SU-DHL-6 (cell line): Measurements from ENCODE around the gene CBX1.

Experiments
- H2AFZ ChIP-seq: fragments of 200-600 bp; sonication (generic); 2 replicates; pipeline ENCODE4 v1.6.1; 2014; ENCODE audit warnings: low read depth, mild to moderate bottlenecking, moderate library complexity, mixed read lengths, antibody characterized with exemption, low read length; ENCODE audit not compliant: severe bottlenecking
- H3F3A ChIP-seq: fragments of 200-600 bp; shearing (Covaris generic); 2 replicates; pipeline ENCODE4 v1.6.0; 2016; ENCODE audit warnings: antibody characterized with exemption, mild to moderate bottlenecking; ENCODE audit not compliant: insufficient read depth
- H3K27ac ChIP-seq: fragments of 200-600 bp; sonication (generic); 2 replicates; pipeline ENCODE4 v1.5.1; 2016; ENCODE audit warnings: low read depth, mild to moderate bottlenecking, low read length, moderate library complexity, mixed read lengths
- H3K27me3 ChIP-seq: fragments of 200-600 bp; sonication (generic), shearing (Covaris generic); 2 replicates; pipeline ENCODE4 v1.6.0; 2014; ENCODE audit warnings: mild to moderate bottlenecking, low read length
- H3K36me3 ChIP-seq: fragments of 200-600 bp; sonication (generic); 2 replicates; pipeline ENCODE4 v1.6.1; 2014; ENCODE audit warnings: mild to moderate bottlenecking, low read length, mixed read lengths
- H3K4me2 ChIP-seq: fragments of 300-600, 200-600 bp; shearing (Covaris generic), sonication (generic); 2 replicates; pipeline ENCODE4 v1.6.0; 2014; ENCODE audit warnings: low read length, low read depth, mild to moderate bottlenecking; ENCODE audit not compliant: poor library complexity, severe bottlenecking
- H3K4me3 ChIP-seq: fragments of 200-600 bp; sonication (generic); 2 replicates; pipeline ENCODE4 v1.5.1; 2014; ENCODE audit warnings: antibody characterized with exemption, low read length, mild to moderate bottlenecking, mixed read lengths; ENCODE audit not compliant: insufficient read depth, poor library complexity, severe bottlenecking
- H3K79me2 ChIP-seq: fragments of 200-600 bp; sonication (generic); 2 replicates; pipeline ENCODE4 v1.6.1; 2014; ENCODE audit warnings: mild to moderate bottlenecking, low read length, moderate library complexity; ENCODE audit not compliant: insufficient read depth
- H3K9ac ChIP-seq: fragments of 200-600 bp; sonication (generic); 2 replicates; pipeline ENCODE4 v1.7.0; 2014; ENCODE audit warnings: mild to moderate bottlenecking, low read length
- H3K9me2 ChIP-seq: fragments of 200-600 bp; sonication (generic); replicated peaks from 2 replicates; pipeline ENCODE4 v1.6.1; 2014; ENCODE audit warnings: low read length; ENCODE audit not compliant: insufficient read depth
- H3K9me3 ChIP-seq: fragments of 200-600 bp; sonication (generic); 2 replicates; pipeline ENCODE4 v1.6.1; 2014; ENCODE audit warnings: low read length, mixed read lengths; ENCODE audit not compliant: insufficient read depth
- H4K20me1 ChIP-seq: fragments of 200-600 bp; sonication (generic); 2 replicates; pipeline ENCODE4 v1.6.1; 2014; ENCODE audit warnings: low read depth, mild to moderate bottlenecking, antibody characterized with exemption, low read length, moderate library complexity, mixed read lengths
- CTCF ChIP-seq: fragments of 200-600 bp; sonication (generic); IDR thresholded peaks from one replicate; pipeline ENCODE4 v1.5.1; 2017; ENCODE audit warnings: antibody characterized with exemption, mild to moderate bottlenecking, low read length, moderate library complexity; ENCODE audit not compliant: insufficient read depth, poor library complexity, severe bottlenecking
- EZH2phosphoT487 ChIP-seq: fragments of 200-600 bp; sonication (generic), shearing (Covaris generic); conservative IDR thresholded peaks from 2 replicates; pipeline ENCODE4 v1.6.1; 2018; ENCODE audit warnings: mild to moderate bottlenecking, antibody characterized with exemption, low read length, moderate library complexity, mixed read lengths

The CBX1 gene

GRCh38 chr17:48123776-48124388, 22.6 kb upstream of the CBX1 start:
- no peak overlapping the region for H3K4me3 ChIP-seq
- no peak overlapping the region for H3K27ac ChIP-seq
- H3F3A ChIP-seq = no peaks in the 10 kb centered on the region
- H4K20me1 ChIP-seq = no peaks in the 10 kb centered on the region
- no peak for TF ChIP-seq CTCF
- no peak for TF ChIP-seq EZH2phosphoT487
- H3K79me2 ChIP-seq = no peaks in the 10 kb centered on the region
- no peak overlapping the region for H3K4me2 ChIP-seq
- no peaks in the 10 kb centered on the region for H3K9me3 ChIP-seq
- no peaks in the 10 kb centered on the region for H3K36me3 ChIP-seq
- no peaks in the 10 kb centered on the region for H3K9me2 ChIP-seq
- no peaks in the 10 kb centered on the region for H3K27me3 ChIP-seq
- H2AFZ ChIP-seq = no peak overlapping the region
- H3K9ac ChIP-seq = no peak overlapping the region

- Histone ChIP-seq H3K4me2 (no peak overlapping the region), H3F3A (no peaks in the 10 kb centered on the region), H3K4me3 (no peak overlapping the region), H4K20me1 (no peaks in the 10 kb centered on the region), H3K79me2 (no peaks in the 10 kb centered on the region), H3K27ac (no peak overlapping the region), H3K9me2 (no peaks in the 10 kb centered on the region), H3K27me3 (no peaks in the 10 kb centered on the region), H2AFZ (no peak overlapping the region), H3K9me3 (no peaks in the 10 kb centered on the region), H3K9ac (no peak overlapping the region), H3K36me3 (no peaks in the 10 kb centered on the region)
- TF ChIP-seq EZH2phosphoT487 = no peak
- no peak for TF ChIP-seq CTCF
Measured at GRCh38 chr17:48123111-48123510, 21.8 kb upstream of the CBX1 start.

- H3F3A ChIP-seq = no peaks in the 10 kb centered on the region
- H3K36me3 ChIP-seq = no peaks in the 10 kb centered on the region
- no peak overlapping the region for H2AFZ ChIP-seq
- no peak overlapping the region for H3K9ac ChIP-seq
- no peaks in the 10 kb centered on the region for H3K9me3 ChIP-seq
- no peaks in the 10 kb centered on the region for H3K9me2 ChIP-seq
- H3K4me2 ChIP-seq = no peak overlapping the region
- no peak overlapping the region for H3K27ac ChIP-seq
- no peaks in the 10 kb centered on the region for H4K20me1 ChIP-seq
- no peaks in the 10 kb centered on the region for H3K27me3 ChIP-seq
- no peak overlapping the region for H3K4me3 ChIP-seq
- TF ChIP-seq CTCF (no peak), EZH2phosphoT487 (no peak)
- no peaks in the 10 kb centered on the region for H3K79me2 ChIP-seq
Measured at GRCh38 chr17:48122665-48123045, 21.4 kb upstream of the CBX1 start.
